GM12874 (cell line): ENCODE results near the gene LRRN3.

Experiments
- CTCF ChIP-seq: IDR thresholded peaks from 2 replicates; pipeline ENCODE4 v1.5.1; 2011; ENCODE audit warnings: low read depth, mild to moderate bottlenecking, control low read depth, low read length, moderate library complexity; ENCODE audit not compliant: insufficient read depth

LRRN3 gene

GRCh38 chr7:111168182-111168581 is 77.3 kb downstream of the LRRN3 start:
- TF ChIP-seq CTCF = no peak

- TF ChIP-seq CTCF = no peak
These were observed 81.8 kb downstream of the LRRN3 start for GRCh38 chr7:111172564-111173257.

- TF ChIP-seq CTCF = no peak
These were observed 82.6 kb downstream of the LRRN3 start for GRCh38 chr7:111173528-111173927.

GRCh38 chr7:111173990-111174389 is 83.1 kb downstream of the LRRN3 start:
- TF ChIP-seq CTCF = no peak

GRCh38 chr7:111174510-111174909 is 83.6 kb downstream of the LRRN3 start:
- no peak for TF ChIP-seq CTCF
